ENCODE data around the gene KCTD11. TPM values are rescaled to one million over a fixed set of nuclear protein-coding genes. Genes with fewer than 3 reads are reported as not detected.

Gene KCTD11
- polyA plus RNA-seq, 1 experiment: 12.1 TPM

DNA sequence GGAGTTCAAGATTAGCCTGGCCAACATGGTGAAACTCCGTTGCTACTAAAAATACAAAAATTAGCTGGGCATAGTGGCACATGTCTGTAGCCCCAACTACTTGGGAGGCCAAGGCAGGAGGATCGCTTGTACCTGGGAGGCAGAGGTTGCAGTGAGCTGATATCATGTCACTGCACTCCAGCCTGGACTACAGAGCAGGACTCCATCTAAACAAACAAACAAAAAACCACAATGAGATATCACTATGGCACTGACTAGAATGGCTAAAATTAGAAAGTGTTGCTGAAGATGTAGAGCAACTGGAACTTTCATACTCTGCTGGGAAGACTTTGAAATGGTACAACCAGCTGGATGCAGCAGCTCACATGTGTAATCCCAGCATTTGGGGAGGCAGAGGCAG lies 22.4 kb downstream of the KCTD11 start:
- Histone ChIP-seq H3K27ac (ENCODE audit: low read depth, low read length) (no peak overlapping the region), H3K27me3 (ENCODE audit: control insufficient read depth, insufficient read depth, low read length) (peaks cover 6% of the 10 kb centered on the region), H3K9me3 (ENCODE audit: control insufficient read depth, insufficient read depth, low read length) (no peaks in the 10 kb centered on the region; the same call in 1 of the 2 replicates), H3K4me3 (ENCODE audit: low read depth, low read length) (no peak overlapping the region)
- ChIA-PET POLR2A (no interaction called here), CTCF (no interaction called here)
- no peak for DNase-seq (ENCODE audit: low read depth, low spot score)
- TF ChIP-seq, protein P1, sequence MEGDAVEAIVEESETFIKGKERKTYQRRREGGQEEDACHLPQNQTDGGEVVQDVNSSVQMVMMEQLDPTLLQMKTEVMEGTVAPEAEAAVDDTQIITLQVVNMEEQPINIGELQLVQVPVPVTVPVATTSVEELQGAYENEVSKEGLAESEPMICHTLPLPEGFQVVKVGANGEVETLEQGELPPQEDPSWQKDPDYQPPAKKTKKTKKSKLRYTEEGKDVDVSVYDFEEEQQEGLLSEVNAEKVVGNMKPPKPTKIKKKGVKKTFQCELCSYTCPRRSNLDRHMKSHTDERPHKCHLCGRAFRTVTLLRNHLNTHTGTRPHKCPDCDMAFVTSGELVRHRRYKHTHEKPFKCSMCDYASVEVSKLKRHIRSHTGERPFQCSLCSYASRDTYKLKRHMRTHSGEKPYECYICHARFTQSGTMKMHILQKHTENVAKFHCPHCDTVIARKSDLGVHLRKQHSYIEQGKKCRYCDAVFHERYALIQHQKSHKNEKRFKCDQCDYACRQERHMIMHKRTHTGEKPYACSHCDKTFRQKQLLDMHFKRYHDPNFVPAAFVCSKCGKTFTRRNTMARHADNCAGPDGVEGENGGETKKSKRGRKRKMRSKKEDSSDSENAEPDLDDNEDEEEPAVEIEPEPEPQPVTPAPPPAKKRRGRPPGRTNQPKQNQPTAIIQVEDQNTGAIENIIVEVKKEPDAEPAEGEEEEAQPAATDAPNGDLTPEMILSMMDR (IDR thresholded peaks at IDR 0.05; ENCODE audit: low read depth, low read length): no peak

DNA sequence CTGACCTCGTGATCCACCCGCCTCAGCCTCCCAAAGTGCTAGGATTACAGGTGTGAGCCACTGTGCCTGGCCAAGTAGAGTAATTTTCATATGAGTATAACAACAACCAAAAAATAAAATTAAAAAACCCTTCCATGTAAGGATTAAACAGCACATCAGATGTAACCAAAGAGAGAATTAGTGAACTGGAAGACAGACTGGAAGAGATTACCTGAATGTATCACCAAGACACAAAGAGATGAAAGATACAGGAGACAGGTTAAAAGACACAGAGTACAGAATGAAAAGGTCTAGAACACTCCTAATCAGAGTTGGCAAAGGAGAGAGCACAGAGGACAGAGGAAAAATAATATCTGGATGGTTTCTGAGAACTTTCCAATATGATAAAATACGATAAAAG lies 27.2 kb downstream of the KCTD11 start:
- H3K4me3 ChIP-seq (ENCODE audit: low read depth, low read length): no peak overlapping the region
- H3K27me3 ChIP-seq (ENCODE audit: control insufficient read depth, insufficient read depth, low read length): peaks cover 37% of the 10 kb centered on the region
- peaks cover 8% of the 10 kb centered on the region for H3K9me3 ChIP-seq (ENCODE audit: control insufficient read depth, insufficient read depth, low read length)
- POLR2A ChIA-PET: no interaction called here
- no peak overlapping the region for H3K27ac ChIP-seq (ENCODE audit: low read depth, low read length)
- TF ChIP-seq, protein P1 (IDR thresholded peaks at IDR 0.05; ENCODE audit: low read depth, low read length): no peak
- CTCF ChIA-PET: no interaction called here
- no peak for DNase-seq (ENCODE audit: low read depth, low spot score)

DNA sequence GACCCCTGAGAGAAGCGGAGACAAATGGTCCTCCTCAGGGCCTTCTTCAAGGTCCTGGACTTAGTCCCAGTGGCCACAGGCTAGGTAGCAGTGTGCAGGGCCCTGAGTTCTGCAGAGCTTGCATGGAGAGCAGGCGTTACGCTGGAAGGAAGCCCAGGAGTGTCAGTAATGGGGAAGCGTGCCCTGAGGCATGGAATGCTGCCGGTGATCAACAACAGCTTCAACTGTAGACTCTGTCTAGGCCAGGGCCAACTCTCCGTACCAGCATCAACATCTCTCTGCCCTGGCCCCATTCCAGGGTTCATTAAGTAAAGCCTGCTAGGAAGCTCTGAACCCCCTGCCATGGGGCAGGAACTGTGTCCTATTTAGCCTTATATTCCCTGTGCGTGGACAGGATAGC lies 28.4 kb downstream of the KCTD11 start:
- Histone ChIP-seq H3K27me3 (ENCODE audit: control insufficient read depth, insufficient read depth, low read length) (peaks cover 37% of the 10 kb centered on the region), H3K27ac (ENCODE audit: low read depth, low read length) (no peak overlapping the region), H3K4me3 (ENCODE audit: low read depth, low read length) (no peak overlapping the region), H3K9me3 (ENCODE audit: control insufficient read depth, insufficient read depth, low read length) (peaks cover 8% of the 10 kb centered on the region)
- ChIA-PET CTCF (interaction anchor here (1.1 kb wide), 1 partner anchor 180 kb away, joined by 3 read pairs; no protein-coding TSS in a partner anchor), POLR2A (interaction anchor here (0.6 to 0.8 kb wide), 3 partner anchors 14 to 53 kb away, joined by 3 to 7 read pairs (median 3); partner anchors contain the start of genes PLSCR3 and TMEM256)
- TF ChIP-seq, protein P1 (IDR thresholded peaks at IDR 0.05; ENCODE audit: low read depth, low read length): no peak
- DNase-seq (ENCODE audit: low read depth, low spot score): no peak

DNA sequence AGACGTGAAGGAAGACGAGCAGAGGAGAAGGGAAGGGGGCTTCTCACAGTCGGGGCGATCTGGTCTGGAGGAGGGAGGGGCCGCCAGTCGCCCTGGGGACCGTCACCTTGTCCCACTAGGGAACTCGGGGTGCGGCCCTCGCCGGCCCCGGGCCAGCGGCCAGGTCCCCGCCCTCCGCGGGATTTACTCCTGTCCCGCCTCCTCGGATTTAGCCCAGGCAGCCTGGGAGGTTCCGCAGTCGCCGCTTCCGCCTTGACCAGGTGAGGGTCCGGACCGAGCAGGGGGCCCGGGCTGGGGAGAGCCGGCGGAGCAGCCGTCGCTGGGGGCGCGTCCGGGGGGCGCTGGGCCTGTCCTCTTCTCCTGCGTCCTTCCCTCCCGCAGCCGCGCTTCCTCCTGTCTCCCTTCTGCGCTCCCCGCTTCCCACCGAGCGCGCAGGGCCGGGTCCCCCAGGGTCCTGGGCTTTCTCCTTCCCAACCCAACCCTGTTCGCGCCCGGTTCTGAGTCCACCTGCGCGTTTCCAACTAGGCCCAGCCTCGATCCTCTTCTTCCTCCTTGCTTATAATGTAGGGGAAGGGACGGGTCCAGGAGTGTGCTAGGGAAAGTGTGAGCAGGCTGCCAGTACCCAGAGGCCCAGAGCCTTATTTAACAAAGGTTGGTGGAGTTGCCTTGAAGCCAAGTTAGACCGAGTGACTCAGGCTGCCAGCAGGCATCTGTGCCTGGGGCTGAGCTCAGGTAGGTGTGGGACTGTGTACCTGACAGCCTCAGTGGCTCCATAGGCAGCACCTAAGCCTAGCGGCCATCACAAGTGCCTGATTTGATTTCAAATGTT lies 29.1 kb downstream of the KCTD11 start, which contains the start of gene TNK1:
Gene TNK1, plus strand, starts transcription at position 235 of the 829 bp plus-strand sequence. CDS start 1,838 bp downstream, outside the sequence.
- ChIA-PET POLR2A (interaction anchor here (0.8 kb wide), 1 partner anchor 13 kb away, joined by 3 read pairs; the partner anchor contains the start of gene PLSCR3), CTCF (interaction anchor here (1.1 kb wide), 1 partner anchor 179 kb away, joined by 3 read pairs; no protein-coding TSS in a partner anchor)
- peaks cover 8% of the 10 kb centered on the region for H3K9me3 ChIP-seq (ENCODE audit: control insufficient read depth, insufficient read depth, low read length)
- H3K4me3 ChIP-seq (ENCODE audit: low read depth, low read length): peak within 1 kb of the TSS; percentile 22
- no peak within 1 kb of the TSS for H3K27ac ChIP-seq (ENCODE audit: low read depth, low read length)
- no peak for DNase-seq (ENCODE audit: low read depth, low spot score)
- TF ChIP-seq, protein P1 (IDR thresholded peaks at IDR 0.05; ENCODE audit: low read depth, low read length): no peak
- H3K27me3 ChIP-seq (ENCODE audit: control insufficient read depth, insufficient read depth, low read length): peaks cover 37% of the 10 kb centered on the region

DNA sequence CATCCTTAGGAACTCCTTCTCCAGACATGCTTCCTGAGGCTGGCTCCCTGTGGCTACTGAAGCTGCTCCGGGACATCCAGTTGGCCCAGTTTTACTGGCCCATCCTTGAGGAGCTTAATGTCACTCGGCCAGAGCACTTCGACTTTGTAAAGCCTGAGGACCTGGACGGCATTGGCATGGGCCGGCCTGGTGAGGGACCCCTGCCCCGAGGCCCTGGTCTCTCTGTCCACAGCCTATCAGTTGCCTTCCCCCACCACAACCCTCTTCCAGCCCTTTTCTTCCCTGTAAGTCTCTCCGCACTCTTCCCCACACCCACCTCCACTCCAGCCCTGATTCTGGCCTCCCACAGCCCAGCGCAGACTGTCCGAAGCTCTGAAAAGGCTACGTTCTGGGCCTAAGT lies 30.9 kb downstream of the KCTD11 start:
- Histone ChIP-seq H3K27ac (ENCODE audit: low read depth, low read length) (no peak overlapping the region), H3K4me3 (ENCODE audit: low read depth, low read length) (no peak overlapping the region), H3K27me3 (ENCODE audit: control insufficient read depth, insufficient read depth, low read length) (peaks cover 37% of the 10 kb centered on the region), H3K9me3 (ENCODE audit: control insufficient read depth, insufficient read depth, low read length) (peaks cover 8% of the 10 kb centered on the region)
- no peak for DNase-seq (ENCODE audit: low read depth, low spot score)
- TF ChIP-seq, protein P1 (IDR thresholded peaks at IDR 0.05; ENCODE audit: low read depth, low read length): no peak
- POLR2A ChIA-PET: interaction anchor here (0.6 kb wide), 1 partner anchor 150 kb away, joined by 5 read pairs; no protein-coding TSS in a partner anchor
- CTCF ChIA-PET: no interaction called here

Data from AG04450 (cell line).